ENCODE results near the gene CAMSAP1.

GRCh38 chr9:135783540-135784245, 123.7 kb downstream of the CAMSAP1 start:
- TF ChIP-seq CTCF (conservative IDR thresholded peaks at IDR 0.05) (no peak), EZH2 (IDR thresholded peaks at IDR 0.05; ENCODE audit: low read depth) (no peak)

Data from PC-9 (cell line).